AG09319 (cell line): ENCODE measurements around the gene RAB3IL1.

ENCODE experiments used
- DNase-seq: peaks from one replicate; pipeline ENCODE4 v3.0.0-alpha.2; 2010; ENCODE audit warnings: low read depth; ENCODE audit errors: extremely low read depth
- TF ChIP-seq, protein P1 (sequence below): IDR thresholded peaks from 2 replicates; pipeline ENCODE4 v1.5.1; 2011; ENCODE audit warnings: low read depth, mild to moderate bottlenecking, inconsistent platforms, low read length, moderate library complexity

RAB3IL1 gene

DNA sequence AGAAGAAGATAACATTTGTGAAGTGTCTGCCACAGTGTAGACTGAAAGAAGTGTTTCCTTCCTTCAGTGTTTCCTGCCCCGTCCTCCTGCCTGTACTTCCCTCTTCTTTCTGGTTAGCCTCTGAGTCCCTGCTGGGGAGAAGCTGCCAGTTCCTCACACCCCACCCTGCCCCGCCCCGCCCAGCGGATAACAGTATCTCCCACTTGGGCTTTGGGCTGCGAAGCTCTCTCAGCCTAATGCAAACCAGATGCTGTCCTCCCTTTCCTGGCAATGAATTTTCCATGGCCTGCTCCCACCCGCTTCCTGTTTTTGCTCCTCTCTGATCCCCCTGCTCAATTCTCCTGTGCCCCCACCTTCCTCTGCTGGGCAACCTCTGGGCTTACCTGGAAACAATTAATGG lies 5.2 kb upstream of the RAB3IL1 start:
- TF ChIP-seq, protein P1, sequence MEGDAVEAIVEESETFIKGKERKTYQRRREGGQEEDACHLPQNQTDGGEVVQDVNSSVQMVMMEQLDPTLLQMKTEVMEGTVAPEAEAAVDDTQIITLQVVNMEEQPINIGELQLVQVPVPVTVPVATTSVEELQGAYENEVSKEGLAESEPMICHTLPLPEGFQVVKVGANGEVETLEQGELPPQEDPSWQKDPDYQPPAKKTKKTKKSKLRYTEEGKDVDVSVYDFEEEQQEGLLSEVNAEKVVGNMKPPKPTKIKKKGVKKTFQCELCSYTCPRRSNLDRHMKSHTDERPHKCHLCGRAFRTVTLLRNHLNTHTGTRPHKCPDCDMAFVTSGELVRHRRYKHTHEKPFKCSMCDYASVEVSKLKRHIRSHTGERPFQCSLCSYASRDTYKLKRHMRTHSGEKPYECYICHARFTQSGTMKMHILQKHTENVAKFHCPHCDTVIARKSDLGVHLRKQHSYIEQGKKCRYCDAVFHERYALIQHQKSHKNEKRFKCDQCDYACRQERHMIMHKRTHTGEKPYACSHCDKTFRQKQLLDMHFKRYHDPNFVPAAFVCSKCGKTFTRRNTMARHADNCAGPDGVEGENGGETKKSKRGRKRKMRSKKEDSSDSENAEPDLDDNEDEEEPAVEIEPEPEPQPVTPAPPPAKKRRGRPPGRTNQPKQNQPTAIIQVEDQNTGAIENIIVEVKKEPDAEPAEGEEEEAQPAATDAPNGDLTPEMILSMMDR, result no peak
- peak; percentile 66 for DNase-seq

DNA sequence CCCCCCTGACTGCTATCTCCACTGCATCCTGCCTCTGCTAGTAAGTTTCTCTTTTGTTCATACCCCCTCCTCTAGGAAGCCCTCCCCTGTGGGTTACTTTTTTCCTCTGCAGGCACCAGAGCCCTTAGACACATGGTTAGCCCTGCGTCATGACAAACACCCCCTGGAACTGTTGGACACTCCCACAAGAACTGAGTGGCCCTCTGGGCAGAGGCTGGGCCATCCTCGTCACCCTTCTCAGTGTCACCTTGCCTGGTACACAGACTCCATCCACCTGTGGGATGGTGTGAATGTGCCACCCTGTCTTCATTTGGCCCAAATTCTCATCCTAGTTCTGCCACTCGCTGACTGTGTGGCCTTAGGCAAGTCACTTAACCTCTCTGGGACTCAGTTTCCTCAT lies 4.1 kb upstream of the RAB3IL1 start:
- TF ChIP-seq, protein P1, result no peak
- no peak for DNase-seq

DNA sequence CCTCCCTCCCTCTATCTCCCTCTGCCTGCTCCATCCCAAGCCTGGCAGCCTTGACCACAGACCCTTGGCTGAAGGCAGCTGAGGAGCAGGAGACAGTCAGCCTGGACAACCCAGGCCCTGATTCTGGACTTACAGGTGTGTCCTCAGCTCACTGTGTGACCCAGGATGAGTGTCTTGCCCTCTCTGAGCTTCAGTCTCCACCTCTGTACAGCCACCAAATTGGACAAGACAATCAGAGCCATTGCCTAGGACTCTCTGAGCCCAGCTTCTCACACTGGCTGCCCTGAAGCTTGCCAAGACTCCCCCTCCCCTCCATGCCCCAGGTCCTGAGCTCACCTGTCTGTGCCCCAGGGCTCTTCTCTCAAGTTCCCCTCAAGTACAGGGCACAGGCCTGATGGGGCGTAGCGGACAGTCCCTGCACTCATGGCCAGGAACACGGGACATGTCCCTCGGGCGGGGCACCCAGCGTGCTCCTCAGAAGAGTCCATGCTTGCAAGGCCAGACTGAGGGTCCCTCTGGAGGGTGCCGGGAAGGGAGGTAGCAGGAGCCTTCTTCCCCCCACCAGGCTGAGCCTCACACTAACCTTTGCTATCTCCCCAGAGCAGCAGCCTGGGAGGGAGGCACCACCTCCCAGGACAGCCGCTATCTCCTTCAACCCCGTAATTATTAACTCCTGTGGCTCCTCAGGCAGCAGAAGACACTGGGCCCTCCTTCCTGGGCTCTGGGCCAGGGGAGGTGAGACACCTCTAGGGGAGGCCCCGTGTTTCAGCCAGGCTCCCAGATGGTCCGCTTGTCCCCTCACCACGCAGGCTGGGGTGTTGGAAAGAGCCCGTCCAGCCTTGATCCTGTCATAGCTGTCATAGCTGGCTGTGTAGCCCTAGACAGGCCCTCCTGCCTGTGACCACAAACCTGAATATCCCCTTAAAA lies 2.6 kb upstream of the RAB3IL1 start:
- DNase-seq, result no peak
- TF ChIP-seq, protein P1, result no peak

DNA sequence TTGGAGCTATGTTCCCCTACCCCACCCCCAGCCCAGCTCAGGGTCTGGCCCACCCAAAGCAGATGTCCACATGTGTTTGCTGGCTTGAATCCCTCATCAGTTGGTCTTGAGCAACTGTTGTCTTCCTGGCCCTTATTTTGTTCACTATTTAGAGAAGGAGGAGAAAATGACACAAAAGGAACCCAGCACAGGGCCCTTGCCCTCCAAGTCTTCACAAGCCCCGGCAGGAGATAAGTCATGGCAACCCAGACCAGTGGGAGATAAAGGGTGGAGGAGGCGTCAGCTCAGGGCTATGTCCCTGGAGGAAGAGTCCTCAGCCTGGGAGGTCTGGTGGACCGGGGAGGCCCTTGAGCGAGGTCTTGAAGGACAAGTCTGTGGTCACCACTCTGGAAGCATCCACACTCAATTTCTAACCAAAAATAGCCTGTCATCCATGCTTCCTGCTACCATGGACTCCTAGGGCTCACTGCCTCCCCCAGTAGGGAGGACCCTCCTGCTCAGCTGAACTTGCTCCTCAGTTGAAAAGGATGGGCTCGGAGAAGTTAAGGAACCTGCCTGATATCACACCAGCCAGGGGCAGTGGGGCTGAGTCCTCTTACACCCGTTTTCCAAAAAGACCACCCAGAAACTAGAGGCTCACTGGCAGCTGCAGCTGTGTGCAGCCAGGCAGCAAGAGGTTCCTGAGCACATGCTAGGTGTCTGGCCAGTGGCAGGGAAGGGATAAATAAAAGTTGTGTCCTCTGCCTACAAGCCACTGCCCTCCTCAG lies 1.8 kb upstream of the RAB3IL1 start:
- no peak for DNase-seq
- TF ChIP-seq, protein P1, result no peak

DNA sequence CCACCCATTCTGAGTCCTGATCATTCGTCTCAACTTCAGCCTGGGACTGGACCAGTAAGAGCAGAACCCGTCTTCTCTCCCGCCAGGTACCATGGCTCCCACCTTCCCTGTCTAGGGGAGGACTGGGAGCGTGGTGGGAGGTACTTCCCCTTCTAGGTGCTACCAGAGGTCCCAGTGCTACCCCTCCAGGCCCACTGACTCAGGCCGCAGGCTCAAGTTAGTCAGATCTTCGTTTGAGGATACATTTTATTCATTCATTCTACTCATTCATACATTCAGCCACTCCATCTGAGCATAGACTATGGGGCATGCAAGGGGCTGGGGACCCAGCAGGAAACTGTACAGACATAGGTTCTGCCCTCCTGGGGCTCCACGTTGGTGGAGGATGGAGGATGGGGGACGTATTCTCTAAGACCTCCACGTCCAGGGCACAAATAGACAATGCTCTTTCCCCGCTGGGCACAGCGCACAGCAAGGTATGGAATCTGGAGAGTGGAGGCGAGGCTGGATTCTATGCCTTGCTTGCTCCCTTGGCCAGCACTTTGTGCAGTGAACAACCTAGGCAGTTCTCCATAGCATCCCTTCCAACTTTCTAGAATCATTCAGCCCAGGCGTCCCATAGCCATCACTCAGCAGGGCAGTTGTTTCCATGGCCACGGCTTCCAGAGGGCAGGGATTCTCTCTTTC lies 1.0 kb upstream of the RAB3IL1 start:
- no peak for DNase-seq
- TF ChIP-seq, protein P1, result no peak

DNA sequence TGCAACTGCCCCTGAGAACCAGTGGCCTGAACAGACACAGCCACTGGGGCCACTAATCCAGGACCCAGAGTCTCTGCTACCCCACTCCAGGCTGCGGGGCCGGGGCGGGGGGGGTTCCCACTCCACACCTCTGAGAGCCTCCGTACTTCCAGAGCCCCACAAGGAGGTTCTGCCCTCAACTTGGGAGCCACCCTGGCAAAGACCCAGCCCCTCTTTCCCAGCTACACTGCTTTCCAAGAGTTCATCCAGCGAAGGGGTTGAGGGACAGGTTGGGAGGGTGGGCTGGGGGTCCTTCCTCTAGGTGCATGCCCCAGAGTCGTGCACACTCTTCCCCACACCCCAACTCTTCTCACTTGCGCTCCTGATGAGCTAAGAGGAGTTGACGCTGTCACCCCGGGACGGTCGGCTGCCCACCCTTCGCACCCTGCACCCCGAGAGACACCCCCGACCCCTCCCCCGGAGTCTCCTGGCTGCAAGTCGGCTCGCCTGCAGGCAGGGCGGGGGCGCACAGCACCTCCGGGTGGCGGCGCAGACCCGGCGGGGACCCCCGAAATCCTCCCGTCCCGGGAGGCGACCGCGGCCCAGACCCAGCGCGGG lies 531 bp downstream of the RAB3IL1 start:
- no peak for DNase-seq
- TF ChIP-seq, protein P1, result no peak
